Fibroblast of skin of scalp (primary cell): Measurements from ENCODE around the gene POLR1F.
A peak's percentile ranks its signal among the peaks of the same experiment; 100 is the strongest.

Experiments used
- DNase-seq: peaks from one replicate; pipeline ENCODE4 v3.0.0-alpha.2; 2013

The POLR1F gene

DNA sequence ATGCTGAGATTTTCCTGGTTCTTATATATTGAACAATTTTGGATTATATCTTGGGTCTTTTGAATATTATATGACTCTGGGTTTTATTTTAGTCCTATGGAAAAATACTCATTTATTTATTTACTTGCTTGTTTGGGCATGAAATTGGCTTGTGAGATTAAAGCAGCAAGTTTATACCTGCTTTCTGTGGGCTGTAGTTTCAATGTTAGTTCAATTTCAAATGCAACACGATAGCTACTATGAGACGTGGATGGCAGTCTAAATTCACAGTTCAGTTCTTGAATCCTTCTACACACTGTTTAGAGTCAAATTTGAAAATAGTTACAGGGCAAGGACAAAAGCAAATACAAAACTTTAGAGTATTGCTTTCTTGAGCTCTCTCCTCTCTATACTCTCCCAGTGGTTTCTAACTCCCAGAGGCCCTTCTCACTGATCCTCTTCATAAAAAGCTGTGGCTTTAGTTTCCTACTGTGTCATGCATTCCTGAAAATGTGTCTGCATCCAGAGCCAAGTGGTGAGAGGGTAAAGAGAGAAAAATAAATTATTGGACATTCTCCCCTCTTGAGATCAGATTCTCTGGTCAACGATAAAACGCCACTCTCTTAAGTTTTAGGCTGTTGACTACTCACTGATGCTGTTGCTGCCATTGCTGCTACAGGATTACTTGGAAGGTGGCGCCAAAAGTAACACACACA is 34.4 kb downstream of the POLR1F start:
- peak; percentile 74 for DNase-seq

- peak; percentile 21 for DNase-seq
Measured at GRCh38 chr7:19670806-19671205, 38.0 kb downstream of the POLR1F start.

GRCh38 chr7:19665399-19666008 is 43.3 kb downstream of the POLR1F start:
- peak; percentile 42 for DNase-seq

- no peak for DNase-seq
Measured at GRCh38 chr7:19663816-19664462, 44.9 kb downstream of the POLR1F start.

DNA sequence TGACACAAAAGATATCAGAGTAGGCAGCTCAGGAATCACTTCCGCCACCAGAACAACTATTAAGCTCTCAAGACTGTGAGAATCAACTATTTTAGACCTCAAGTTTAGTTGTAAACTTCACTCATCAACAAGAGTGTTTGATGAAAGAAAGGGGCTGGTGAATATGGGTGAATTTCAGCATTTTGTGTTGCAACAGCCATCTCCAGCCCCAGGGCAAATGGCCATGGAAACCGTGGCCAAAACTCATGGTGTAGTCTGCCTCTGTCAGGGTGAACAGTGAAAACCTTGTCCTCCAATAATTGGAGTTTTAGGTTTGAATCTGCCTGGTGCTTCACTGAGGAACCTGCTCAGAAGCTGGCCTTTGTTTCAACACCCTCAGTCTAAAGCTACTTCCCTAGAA is 60.0 kb downstream of the POLR1F start:
- no peak for DNase-seq
